IPS-20b (cell line): ENCODE results near the gene CXCR5.

ENCODE experiments used
- H3K27ac ChIP-seq: one replicate; pipeline ENCODE4 v1.5.1; 2013; ENCODE audit warnings: low read length
- H3K27me3 ChIP-seq: 2 replicates; pipeline ENCODE4 v1.6.1; 2013; ENCODE audit warnings: mild to moderate bottlenecking, low read length, inconsistent platforms; ENCODE audit not compliant: insufficient read depth
- H3K36me3 ChIP-seq: 2 replicates; pipeline ENCODE4 v1.6.1; 2013; ENCODE audit warnings: low read depth, mild to moderate bottlenecking, inconsistent platforms, low read length, moderate library complexity; ENCODE audit not compliant: insufficient read depth
- H3K4me1 ChIP-seq: 2 replicates; pipeline ENCODE4 v1.6.1; 2013; ENCODE audit warnings: mild to moderate bottlenecking, control low read depth, inconsistent platforms, low read length, moderate library complexity; ENCODE audit not compliant: insufficient read depth
- H3K4me3 ChIP-seq: 2 replicates; pipeline ENCODE4 v1.5.1; 2013; ENCODE audit warnings: mild to moderate bottlenecking, low read length, inconsistent platforms
- H3K9ac ChIP-seq: 2 replicates; pipeline ENCODE4 v1.6.1; 2013; ENCODE audit warnings: low read depth, mild to moderate bottlenecking, inconsistent platforms, low read length, moderate library complexity
- H3K9me3 ChIP-seq: 2 replicates; pipeline ENCODE4 v1.6.1; 2013; ENCODE audit warnings: mild to moderate bottlenecking, low read depth, low read length, inconsistent platforms; ENCODE audit not compliant: insufficient read depth

The CXCR5 gene

DNA sequence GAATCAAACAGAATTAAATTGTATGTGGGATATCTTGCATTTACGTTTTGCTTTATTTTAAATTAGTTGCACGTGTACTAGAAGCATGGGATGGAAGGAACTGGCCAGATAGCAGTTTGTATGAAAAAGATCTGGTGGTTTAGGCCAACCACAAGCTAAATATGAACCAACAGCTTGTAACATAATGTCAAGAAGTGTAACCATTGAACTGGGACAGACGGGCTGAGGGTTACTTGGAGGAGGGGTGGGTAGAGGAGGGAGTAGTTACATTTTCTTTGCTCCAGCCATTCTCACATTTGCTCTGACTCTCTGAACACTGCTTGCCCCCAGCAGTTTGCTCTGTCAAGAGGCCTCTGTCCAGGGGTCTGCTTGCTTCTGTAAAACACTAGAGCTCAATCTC is 31.7 kb upstream of the CXCR5 start:
- Histone ChIP-seq H3K36me3 (no peaks in the 10 kb centered on the region), H3K4me3 (no peak overlapping the region), H3K27ac (no peak overlapping the region), H3K27me3 (no peaks in the 10 kb centered on the region), H3K4me1 (no peaks in the 10 kb centered on the region), H3K9me3 (no peaks in the 10 kb centered on the region), H3K9ac (no peak overlapping the region)

DNA sequence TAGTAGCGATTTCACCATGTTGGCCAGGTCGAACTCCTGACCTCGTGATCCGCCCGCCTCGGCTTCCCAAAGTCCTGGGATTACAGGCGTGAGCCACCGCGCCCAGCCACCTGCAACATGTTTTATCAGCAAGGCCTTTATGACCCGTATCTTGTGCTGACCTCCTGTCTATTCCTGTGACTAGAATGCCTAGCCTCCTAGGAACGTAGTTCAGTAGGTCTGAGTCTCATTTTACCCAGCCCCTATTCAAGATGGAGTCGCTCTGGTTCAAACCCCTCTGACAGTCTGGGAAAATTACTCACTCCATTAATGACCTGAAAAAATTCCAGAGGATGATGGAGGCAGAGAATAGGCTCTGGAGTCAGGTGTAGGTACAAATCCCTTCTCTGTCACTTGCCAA is 30.0 kb upstream of the CXCR5 start:
- Histone ChIP-seq H3K4me3 (no peak overlapping the region), H3K9ac (no peak overlapping the region), H3K27ac (no peak overlapping the region), H3K4me1 (no peaks in the 10 kb centered on the region), H3K36me3 (no peaks in the 10 kb centered on the region), H3K9me3 (no peaks in the 10 kb centered on the region), H3K27me3 (no peaks in the 10 kb centered on the region)

DNA sequence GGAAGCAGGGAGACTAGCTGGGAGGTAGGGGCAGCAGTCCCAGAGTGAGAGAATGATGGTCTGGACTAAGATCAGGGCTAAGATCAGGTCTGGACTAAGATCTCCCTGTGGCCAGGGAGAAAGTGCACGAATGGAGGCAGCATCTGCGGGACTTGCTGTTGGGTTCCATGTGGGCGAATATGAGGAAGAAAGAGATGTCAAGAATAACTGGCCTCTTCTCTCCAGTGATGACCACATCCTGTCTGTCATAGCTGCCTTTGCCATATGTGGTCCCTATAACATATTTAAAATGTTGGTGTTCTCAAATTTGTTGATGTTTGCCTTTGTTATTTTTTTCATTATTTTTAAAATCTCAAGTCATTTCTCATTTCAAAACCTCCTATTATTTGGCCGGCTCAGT is 27.4 kb upstream of the CXCR5 start:
- no peak overlapping the region for H3K4me3 ChIP-seq
- no peaks in the 10 kb centered on the region for H3K4me1 ChIP-seq
- no peaks in the 10 kb centered on the region for H3K36me3 ChIP-seq
- H3K9ac ChIP-seq: no peak overlapping the region
- H3K9me3 ChIP-seq: no peaks in the 10 kb centered on the region
- H3K27me3 ChIP-seq: no peaks in the 10 kb centered on the region
- no peak overlapping the region for H3K27ac ChIP-seq

DNA sequence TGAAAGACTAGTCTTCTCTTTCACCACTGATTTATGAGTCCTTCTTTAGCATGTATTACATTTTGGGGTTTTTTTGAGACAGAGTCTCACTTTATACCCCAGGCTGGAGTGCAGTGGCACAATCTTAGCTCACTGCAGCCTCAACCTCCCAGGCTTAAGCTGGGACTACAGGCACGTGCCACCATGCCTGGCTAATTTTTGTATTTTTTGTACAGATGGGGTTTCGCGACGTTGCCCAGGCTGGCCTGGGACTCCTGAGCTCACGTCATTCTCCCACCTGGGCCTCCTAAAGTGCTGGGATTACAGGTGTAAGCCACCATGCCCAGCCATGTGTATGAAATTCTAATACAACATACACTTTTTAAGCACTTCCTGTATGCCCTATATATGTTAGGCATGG is 26.3 kb upstream of the CXCR5 start:
- Histone ChIP-seq H3K27ac (no peak overlapping the region), H3K4me1 (no peaks in the 10 kb centered on the region), H3K4me3 (no peak overlapping the region), H3K9me3 (no peaks in the 10 kb centered on the region), H3K27me3 (no peaks in the 10 kb centered on the region), H3K36me3 (no peaks in the 10 kb centered on the region), H3K9ac (no peak overlapping the region)

DNA sequence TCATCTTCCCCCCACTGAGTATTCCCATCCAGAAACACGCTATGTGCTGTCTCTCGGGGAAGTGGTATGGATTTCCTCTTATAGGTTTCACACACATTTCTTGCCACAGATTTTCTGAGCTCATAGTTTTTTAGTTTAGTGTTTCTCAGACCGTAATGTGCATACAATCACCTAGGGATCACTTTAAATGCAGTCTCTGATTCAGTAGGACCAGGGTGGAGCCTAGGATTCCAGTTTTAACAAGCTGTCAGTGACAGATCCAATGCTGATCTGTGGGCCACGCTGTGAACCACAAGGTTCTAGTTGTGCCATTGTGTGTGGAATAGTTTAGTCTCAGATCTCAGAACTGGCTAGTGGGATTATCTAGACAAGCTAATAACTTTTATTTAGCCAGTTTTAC is 23.7 kb upstream of the CXCR5 start:
- no peak overlapping the region for H3K4me3 ChIP-seq
- H3K9me3 ChIP-seq: no peaks in the 10 kb centered on the region
- H3K36me3 ChIP-seq: no peaks in the 10 kb centered on the region
- H3K4me1 ChIP-seq: no peaks in the 10 kb centered on the region
- H3K27ac ChIP-seq: no peak overlapping the region
- H3K27me3 ChIP-seq: no peaks in the 10 kb centered on the region
- H3K9ac ChIP-seq: no peak overlapping the region

DNA sequence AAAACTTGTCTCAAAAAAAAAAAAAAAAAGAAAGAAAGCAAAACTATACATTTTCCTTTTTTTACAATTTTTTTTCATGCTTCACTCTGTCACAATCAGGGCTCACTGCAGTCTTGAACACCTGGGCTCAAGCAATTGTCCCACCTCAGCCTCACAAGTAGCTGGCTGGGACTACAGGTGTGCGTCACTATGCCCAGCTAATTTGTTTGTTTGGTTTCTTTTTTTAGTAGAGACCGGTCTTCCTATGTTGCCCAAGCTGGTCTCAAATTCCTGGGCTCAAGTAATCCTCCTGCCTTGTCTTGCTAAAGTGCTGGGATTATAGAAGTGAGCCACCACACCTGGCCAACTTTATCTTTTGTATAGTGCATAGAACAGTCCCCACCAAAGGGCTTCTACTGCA is 15.0 kb upstream of the CXCR5 start:
- Histone ChIP-seq H3K36me3 (no peaks in the 10 kb centered on the region), H3K9me3 (no peaks in the 10 kb centered on the region), H3K27ac (no peak overlapping the region)

DNA sequence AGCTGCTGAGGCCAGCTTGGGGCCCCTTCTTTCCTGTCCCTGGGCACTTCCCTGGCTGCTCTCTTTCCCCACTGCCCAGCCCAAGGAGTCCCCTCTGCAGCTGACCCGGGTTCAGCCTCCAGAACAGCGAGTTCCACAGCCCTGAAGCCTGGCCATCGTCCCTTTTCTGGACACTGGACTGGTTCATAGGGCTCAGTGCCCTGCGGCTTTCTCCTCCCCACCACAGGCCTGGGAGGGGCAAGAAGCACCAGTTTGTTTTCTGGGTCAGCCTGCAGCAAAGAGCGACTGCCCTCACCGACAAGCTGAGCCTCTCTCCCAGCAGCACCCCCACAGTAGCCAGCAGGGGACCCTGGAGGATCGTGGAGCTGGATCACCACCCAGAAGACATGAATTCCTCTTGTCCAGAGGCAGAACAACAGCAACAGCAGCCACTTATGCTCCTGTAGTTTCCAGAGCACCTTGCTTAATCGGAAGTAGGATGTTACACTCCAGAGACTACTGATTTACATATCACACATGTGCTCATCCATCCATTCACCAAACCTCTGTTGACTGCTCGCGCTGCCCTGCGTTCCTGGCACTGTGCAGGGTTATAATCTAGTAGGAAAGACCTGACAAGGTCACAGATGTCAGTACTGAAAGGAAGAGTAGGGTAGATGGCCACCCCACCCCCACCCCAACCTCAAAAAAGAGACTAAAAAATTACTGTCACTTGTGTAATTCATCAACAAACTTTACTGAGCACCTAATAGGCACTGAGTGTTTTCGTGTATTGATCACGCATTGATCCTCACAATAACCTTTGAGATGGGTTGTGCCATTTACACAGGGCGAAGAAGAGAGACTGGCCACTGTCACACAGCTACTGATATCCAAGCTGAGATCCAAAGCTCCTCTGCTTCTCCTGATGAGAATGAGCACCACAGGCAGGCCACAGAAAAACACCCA is 13.0 kb upstream of the CXCR5 start:
- peak overlapping the region; percentile 8; the same call in 1 of the 2 replicates for H3K4me3 ChIP-seq
- no peak overlapping the region for H3K27ac ChIP-seq
- H3K9me3 ChIP-seq: no peaks in the 10 kb centered on the region
- no peak overlapping the region for H3K9ac ChIP-seq
- no peaks in the 10 kb centered on the region for H3K27me3 ChIP-seq
- H3K4me1 ChIP-seq: peaks cover 11% of the 10 kb centered on the region; the same call in 1 of the 2 replicates
- H3K36me3 ChIP-seq: no peaks in the 10 kb centered on the region

More for the DNA sequence above, 15.0 kb upstream of the CXCR5 start:
- no peak overlapping the region for H3K4me3 ChIP-seq
- no peak overlapping the region for H3K9ac ChIP-seq
- peaks cover 11% of the 10 kb centered on the region; the same call in 1 of the 2 replicates for H3K4me1 ChIP-seq
- H3K27me3 ChIP-seq: no peaks in the 10 kb centered on the region

DNA sequence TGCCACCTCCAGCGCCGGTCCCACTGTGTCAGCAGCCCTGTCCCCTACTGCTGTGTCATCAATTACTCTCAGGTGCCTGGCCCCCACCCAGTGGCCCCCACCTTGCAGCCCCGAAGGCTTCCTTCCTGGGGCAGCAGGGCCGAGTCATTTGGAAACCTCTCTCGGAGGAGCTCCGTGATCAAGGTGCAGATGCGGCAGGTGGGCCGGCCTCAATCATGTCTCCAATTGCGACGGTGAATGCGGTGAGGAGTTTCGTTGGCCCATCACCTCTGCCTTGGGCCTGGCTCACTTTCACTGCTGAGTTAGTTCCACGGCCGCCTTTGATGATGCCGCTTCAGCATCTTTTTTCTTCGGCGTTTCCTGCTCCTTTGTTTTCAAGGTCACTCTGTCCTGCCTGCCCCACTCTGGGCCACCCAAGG is 11.3 kb upstream of the CXCR5 start:
- H3K36me3 ChIP-seq: no peaks in the 10 kb centered on the region
- H3K4me1 ChIP-seq: peaks cover 11% of the 10 kb centered on the region; the same call in 1 of the 2 replicates
- no peak overlapping the region for H3K4me3 ChIP-seq
- H3K9ac ChIP-seq: no peak overlapping the region
- no peaks in the 10 kb centered on the region for H3K27me3 ChIP-seq
- no peaks in the 10 kb centered on the region for H3K9me3 ChIP-seq
- no peak overlapping the region for H3K27ac ChIP-seq

DNA sequence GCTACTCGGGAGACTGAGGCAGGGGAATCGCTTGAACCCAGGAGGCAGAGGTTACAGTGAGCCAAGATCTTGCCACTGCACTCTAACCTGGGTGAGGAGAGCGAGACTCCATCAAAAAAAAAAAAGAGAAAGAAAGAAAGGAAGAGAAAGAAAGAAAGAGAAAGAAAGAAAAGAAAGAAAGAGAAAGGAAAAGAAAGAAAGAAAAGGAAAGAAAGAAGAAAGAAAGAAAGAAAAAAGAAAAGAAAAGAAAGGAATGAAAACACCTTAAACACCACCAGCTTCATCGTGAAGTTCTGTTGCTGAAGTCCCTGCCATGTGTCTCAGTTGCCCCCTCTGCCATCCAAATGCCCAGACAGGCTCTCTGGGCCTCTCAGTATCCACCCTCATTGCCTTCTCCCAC is 9.9 kb upstream of the CXCR5 start:
- H3K9me3 ChIP-seq: no peaks in the 10 kb centered on the region
- no peaks in the 10 kb centered on the region for H3K27me3 ChIP-seq
- no peak overlapping the region for H3K4me3 ChIP-seq
- H3K27ac ChIP-seq: no peak overlapping the region
- H3K9ac ChIP-seq: no peak overlapping the region
- H3K36me3 ChIP-seq: no peaks in the 10 kb centered on the region
- H3K4me1 ChIP-seq: peaks cover 11% of the 10 kb centered on the region; the same call in 1 of the 2 replicates

DNA sequence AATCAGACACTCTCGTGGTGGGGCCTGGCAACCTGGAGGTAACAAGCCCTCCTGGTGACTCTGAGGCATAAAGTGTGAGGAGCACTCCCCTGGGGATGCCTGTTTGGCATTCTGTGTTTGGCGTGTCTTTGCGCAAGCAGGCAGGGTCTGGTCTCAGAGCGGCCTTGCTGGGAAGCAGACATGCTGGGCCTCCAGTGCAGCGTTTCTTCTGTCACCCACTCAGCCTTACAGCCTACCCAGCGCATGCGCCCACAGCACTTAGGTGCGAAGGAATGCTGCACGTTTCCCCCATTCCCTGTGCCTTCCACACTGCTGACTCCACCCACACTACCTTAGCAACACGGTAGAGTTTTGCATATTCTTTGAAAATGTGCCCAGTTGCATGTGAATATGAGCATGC is 7.4 kb upstream of the CXCR5 start:
- H3K27ac ChIP-seq: no peak overlapping the region
- no peaks in the 10 kb centered on the region for H3K27me3 ChIP-seq
- no peaks in the 10 kb centered on the region for H3K9me3 ChIP-seq
- no peak overlapping the region for H3K4me3 ChIP-seq
- H3K9ac ChIP-seq: no peak overlapping the region
- H3K36me3 ChIP-seq: no peaks in the 10 kb centered on the region
- H3K4me1 ChIP-seq: no peaks in the 10 kb centered on the region

DNA sequence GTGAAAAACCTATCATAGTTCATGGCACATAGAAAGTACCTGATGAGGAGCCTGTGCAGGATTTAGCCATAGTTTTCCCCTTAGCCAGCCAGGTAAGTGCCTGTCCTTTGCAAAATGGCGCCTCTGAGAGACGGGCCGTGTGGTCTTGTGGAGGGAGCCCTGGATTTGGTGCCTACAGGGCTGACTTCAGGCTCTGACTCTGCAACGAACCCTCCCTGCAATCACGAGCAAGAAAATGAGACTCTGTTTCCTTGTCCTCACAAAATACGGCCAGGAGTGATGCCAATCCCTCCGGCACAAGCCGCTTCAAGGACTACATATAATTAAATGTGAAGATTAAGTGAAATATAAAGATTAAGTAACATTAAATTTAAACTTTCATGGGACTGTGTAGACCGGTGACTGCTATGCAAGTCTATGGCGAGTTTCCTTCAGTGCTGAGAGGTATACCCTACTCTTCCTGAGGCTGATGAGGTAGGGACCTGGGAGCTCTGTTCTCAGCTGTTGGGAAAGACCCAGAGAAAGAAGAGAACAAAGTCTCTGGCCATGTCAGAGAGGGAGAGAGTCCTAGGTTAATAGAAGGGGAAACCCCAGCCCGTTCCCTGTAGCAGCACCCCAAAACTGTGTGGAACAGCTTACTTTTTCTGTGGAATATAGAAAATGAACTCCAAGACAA is 6.1 kb upstream of the CXCR5 start:
- Histone ChIP-seq H3K27ac (no peak overlapping the region), H3K4me3 (no peak overlapping the region), H3K27me3 (no peaks in the 10 kb centered on the region), H3K9ac (no peak overlapping the region), H3K9me3 (no peaks in the 10 kb centered on the region), H3K36me3 (no peaks in the 10 kb centered on the region), H3K4me1 (no peaks in the 10 kb centered on the region)

DNA sequence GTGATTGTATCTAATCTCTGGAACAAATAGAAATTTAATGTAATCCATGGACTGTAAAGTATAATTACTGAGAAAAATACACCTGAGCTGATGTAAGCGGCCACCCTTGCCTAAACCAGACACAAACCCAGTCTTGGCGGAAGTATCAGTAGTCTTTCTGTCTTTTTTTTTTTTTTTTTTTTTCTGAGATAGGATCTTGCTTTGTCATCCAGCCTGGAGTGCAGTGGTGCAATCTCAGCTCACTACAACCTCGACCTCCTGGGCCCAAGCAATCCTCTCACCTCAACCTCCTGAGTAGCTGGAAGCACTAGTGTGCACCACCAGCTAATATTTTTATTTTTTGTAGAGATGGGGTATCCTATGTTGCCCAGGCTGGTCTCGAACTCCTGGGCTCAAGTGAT is 5.5 kb upstream of the CXCR5 start:
- H3K4me1 ChIP-seq: no peaks in the 10 kb centered on the region
- H3K36me3 ChIP-seq: no peaks in the 10 kb centered on the region
- H3K4me3 ChIP-seq: no peak overlapping the region
- no peak overlapping the region for H3K9ac ChIP-seq
- no peaks in the 10 kb centered on the region for H3K9me3 ChIP-seq
- H3K27me3 ChIP-seq: no peaks in the 10 kb centered on the region
- no peak overlapping the region for H3K27ac ChIP-seq
